Transverse colon (tissue), 3 donors: ENCODE results near the gene LIN7B.

ENCODE experiments used
- POLR2A ChIP-seq: fragments of 450-650 bp; IDR thresholded peaks from one replicate; pipeline ENCODE4 v1.6.1; 2016; ENCODE audit warnings: antibody characterized with exemption, mild to moderate bottlenecking, moderate library complexity
- TF ChIP-seq, protein P1 (sequence below), 5 experiments: fragments of 200-600 bp in 3 of 5; fragments of 450-650 bp in 2 of 5; sonication (generic) in 3 of 5; IDR thresholded peaks; 1 replicate in 2 of 5; 2 replicates in 3 of 5; pipeline ENCODE4 v1.5.1; 2016 to 2017; ENCODE audit warnings: antibody characterized with exemption in 5 of 5, inconsistent platforms in 3 of 5, mild to moderate bottlenecking in 2 of 5, moderate library complexity in 1 of 5

DNA sequence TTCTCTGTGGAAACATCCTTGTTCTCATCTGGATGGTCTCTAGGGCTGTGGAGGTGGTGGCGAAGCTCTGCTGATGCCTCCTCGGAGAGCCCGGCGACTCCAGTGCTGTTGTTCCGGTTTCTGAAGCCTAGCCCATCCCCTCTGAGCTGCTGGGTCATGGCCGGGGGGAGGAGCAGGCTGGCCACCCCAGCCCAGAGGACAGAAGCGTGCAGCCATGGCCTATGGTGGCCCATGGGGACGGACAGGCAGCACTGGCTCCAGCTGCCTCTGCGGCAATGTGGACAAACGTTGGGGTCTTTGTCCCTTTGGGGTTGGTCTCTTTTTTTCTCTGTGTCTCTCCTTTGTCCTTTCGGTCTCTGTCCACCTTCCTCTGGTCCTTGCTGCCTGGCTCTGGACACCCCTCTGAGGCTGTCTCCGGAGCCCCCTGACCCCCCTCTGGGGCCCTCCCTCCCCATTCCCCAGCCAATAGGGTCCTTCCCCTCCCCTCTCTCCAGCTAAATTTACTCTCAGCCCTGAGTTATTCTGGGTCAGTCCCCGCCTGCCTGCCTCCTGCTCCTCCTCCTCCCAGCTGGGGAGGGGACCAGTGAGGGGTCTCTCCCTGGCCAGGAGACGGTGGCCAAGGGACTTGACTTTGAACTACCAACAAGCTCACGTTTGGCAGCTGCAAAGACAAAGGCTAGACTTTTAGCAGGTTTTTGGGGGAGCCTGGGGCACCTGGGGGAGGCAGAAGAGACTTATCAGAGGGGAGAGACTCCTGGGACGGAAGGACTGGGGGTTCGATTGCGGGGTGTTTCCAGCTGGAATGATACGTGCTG, 41.0 kb downstream of the LIN7B start, which contains the start of gene HRC:
- no peak for TF ChIP-seq POLR2A
- TF ChIP-seq, protein P1, sequence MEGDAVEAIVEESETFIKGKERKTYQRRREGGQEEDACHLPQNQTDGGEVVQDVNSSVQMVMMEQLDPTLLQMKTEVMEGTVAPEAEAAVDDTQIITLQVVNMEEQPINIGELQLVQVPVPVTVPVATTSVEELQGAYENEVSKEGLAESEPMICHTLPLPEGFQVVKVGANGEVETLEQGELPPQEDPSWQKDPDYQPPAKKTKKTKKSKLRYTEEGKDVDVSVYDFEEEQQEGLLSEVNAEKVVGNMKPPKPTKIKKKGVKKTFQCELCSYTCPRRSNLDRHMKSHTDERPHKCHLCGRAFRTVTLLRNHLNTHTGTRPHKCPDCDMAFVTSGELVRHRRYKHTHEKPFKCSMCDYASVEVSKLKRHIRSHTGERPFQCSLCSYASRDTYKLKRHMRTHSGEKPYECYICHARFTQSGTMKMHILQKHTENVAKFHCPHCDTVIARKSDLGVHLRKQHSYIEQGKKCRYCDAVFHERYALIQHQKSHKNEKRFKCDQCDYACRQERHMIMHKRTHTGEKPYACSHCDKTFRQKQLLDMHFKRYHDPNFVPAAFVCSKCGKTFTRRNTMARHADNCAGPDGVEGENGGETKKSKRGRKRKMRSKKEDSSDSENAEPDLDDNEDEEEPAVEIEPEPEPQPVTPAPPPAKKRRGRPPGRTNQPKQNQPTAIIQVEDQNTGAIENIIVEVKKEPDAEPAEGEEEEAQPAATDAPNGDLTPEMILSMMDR (IDR thresholded peaks at IDR 0.05): no peak
